Chondrocyte (in vitro differentiated cells): ENCODE results near the gene SIM1. TPM values are rescaled to one million over a fixed set of nuclear protein-coding genes. Genes with fewer than 3 reads are reported as not detected.

ENCODE experiments used
- DNase-seq: peaks from one replicate; pipeline ENCODE4 v3.0.0; 2021; ENCODE audit warnings: mixed read lengths, low spot score
- H3K27ac Mint-ChIP-seq: one replicate; pipeline ENCODE4 v1.8.0; 2021; ENCODE audit warnings: mild to moderate bottlenecking, moderate library complexity, mixed read lengths; ENCODE audit not compliant: unreplicated experiment
- H3K27me3 Mint-ChIP-seq: 2 replicates; pipeline ENCODE4 v1.8.0; 2021; ENCODE audit warnings: low read depth, mixed read lengths
- H3K36me3 Mint-ChIP-seq: 2 replicates; pipeline ENCODE4 v1.8.0; 2021; ENCODE audit warnings: low read depth, mixed read lengths
- H3K4me1 Mint-ChIP-seq: 2 replicates; pipeline ENCODE4 v1.8.0; 2021; ENCODE audit warnings: low read depth, mild to moderate bottlenecking, mixed read lengths
- H3K4me3 Mint-ChIP-seq: one replicate; pipeline ENCODE4 v1.8.0; 2021; ENCODE audit warnings: mild to moderate bottlenecking, moderate library complexity, mixed read lengths; ENCODE audit not compliant: unreplicated experiment
- H3K9me3 Mint-ChIP-seq: 2 replicates; pipeline ENCODE4 v1.8.0; 2021; ENCODE audit warnings: low read depth, mixed read lengths
- CTCF ChIP-seq: fragments of 200-600 bp; sonication (generic); IDR thresholded peaks from 2 replicates; pipeline ENCODE4 v1.5.0; 2021; ENCODE audit warnings: antibody characterized with exemption, mild to moderate bottlenecking, moderate library complexity
- total RNA-seq: library from RNA; stranded (reverse); gene quantifications from 3 replicates; pipeline ENCODE4 v1.2.1, GENCODE V29; 2021

SIM1 gene
- total RNA-seq, 1 donor from 2014 or later: 10.7 TPM

GRCh38 chr6:100417036-100417435 lies 47.7 kb downstream of the SIM1 start:
- no peak for TF ChIP-seq CTCF
- Mint-ChIP-seq H3K27me3 (no peaks in the 10 kb centered on the region), H3K9me3 (no peaks in the 10 kb centered on the region), H3K4me3 (no peak overlapping the region), H3K27ac (no peak overlapping the region), H3K4me1 (peaks cover 19% of the 10 kb centered on the region), H3K36me3 (peaks cover 7% of the 10 kb centered on the region)
- no peak for DNase-seq

GRCh38 chr6:100415768-100416167 lies 49.0 kb downstream of the SIM1 start:
- Mint-ChIP-seq H3K27ac (peak overlapping the region; percentile 28), H3K9me3 (no peaks in the 10 kb centered on the region), H3K36me3 (peaks cover 7% of the 10 kb centered on the region), H3K4me3 (no peak overlapping the region), H3K4me1 (peaks cover 19% of the 10 kb centered on the region), H3K27me3 (no peaks in the 10 kb centered on the region)
- DNase-seq: no peak
- TF ChIP-seq CTCF: no peak

- no peak for TF ChIP-seq CTCF
- Mint-ChIP-seq H3K27me3 (no peaks in the 10 kb centered on the region), H3K27ac (no peak overlapping the region), H3K4me1 (peaks cover 15% of the 10 kb centered on the region), H3K36me3 (peaks cover 18% of the 10 kb centered on the region), H3K9me3 (no peaks in the 10 kb centered on the region), H3K4me3 (no peak overlapping the region)
- no peak for DNase-seq
These were observed 51.8 kb downstream of the SIM1 start for GRCh38 chr6:100412872-100413271.

- Mint-ChIP-seq H3K27me3 (no peaks in the 10 kb centered on the region), H3K4me3 (no peak overlapping the region), H3K36me3 (peaks cover 7% of the 10 kb centered on the region), H3K27ac (no peak overlapping the region), H3K9me3 (no peaks in the 10 kb centered on the region), H3K4me1 (peaks cover 14% of the 10 kb centered on the region)
- TF ChIP-seq CTCF: no peak
- DNase-seq: no peak
These were observed 60.7 kb downstream of the SIM1 start for GRCh38 chr6:100404051-100404450.

GRCh38 chr6:100393493-100393892 lies 71.2 kb downstream of the SIM1 start:
- H3K36me3 Mint-ChIP-seq: peaks cover 7% of the 10 kb centered on the region
- no peak overlapping the region for H3K27ac Mint-ChIP-seq
- H3K4me3 Mint-ChIP-seq: no peak overlapping the region
- DNase-seq: no peak
- no peaks in the 10 kb centered on the region for H3K9me3 Mint-ChIP-seq
- H3K27me3 Mint-ChIP-seq: no peaks in the 10 kb centered on the region
- TF ChIP-seq CTCF: no peak
- H3K4me1 Mint-ChIP-seq: peaks cover 13% of the 10 kb centered on the region
